GM21390 (cell line): ENCODE measurements around the gene TYMP.
"Not testable (repeated sequence)": the region's sequence is repeated elsewhere in the genome, so short reads cannot be mapped to it uniquely, and the experiment has no call there.

Experiments
- ATAC-seq: cut with Tn5 transposase; IDR thresholded peaks from one replicate; pipeline ENCODE4 v1.9.1; 2021; ENCODE audit not compliant: unreplicated experiment

TYMP gene

DNA sequence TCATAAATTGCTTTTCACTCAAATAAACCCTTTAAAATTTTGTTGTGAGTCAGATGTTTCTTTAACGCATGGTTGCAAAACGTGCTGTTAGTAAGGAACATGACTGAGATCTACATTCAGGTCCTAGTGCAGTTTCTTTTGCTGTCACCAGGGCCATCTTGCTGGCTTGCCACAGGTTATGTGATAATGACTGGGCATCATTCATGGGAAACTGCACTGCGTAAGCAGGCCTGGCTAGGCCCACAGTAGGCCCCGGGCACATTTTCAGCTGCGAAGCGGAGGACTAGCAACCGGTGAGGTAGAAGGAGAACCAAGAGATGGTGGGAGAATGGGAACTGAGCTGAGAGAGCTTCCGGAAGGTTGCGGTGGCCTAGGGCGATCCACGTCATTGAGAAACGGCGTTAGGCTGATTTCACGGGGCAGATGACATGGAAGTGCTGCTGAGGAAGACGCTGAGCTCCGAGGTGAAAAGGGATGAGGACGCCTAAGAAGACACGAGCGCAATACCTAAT is 12.7 kb upstream of the TYMP start:
- no peak for ATAC-seq

DNA sequence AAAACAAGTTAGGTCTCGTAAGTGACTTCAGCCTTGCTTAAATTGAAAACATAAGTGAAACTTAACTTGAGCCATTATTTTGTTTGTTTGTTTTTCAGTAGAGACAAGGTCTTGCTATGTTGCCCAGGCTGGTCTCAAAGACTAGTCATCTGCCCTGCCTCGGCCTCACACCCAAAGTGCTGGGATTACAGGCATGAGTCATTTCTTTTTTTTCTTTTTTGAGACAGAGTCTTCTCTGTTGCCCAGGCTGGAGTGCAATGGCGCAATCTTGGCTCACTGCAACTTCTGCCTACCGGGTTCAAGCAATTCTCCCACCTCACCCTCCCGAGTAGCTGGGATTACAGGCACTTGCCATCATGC is 11.8 kb upstream of the TYMP start:
- not testable (repeated sequence) for ATAC-seq

DNA sequence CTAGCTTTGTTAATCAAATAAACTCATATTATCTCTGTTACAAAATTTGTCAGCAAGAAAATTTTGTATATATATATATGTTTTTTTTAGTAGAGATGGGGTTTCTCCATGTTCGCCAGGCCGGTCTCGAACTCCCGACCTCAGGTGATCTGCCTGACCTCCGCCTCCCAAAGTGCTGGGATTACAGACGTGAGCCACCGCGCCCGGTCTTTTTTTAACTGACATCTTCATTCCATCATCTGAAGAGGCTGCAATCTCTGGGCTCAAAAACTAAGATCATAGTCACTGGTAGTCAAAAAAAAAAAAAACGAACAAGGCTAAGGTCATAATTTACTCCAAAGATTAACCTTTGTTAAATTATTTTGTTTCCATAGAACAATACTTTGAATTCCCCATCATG is 10.6 kb upstream of the TYMP start:
- no peak for ATAC-seq

DNA sequence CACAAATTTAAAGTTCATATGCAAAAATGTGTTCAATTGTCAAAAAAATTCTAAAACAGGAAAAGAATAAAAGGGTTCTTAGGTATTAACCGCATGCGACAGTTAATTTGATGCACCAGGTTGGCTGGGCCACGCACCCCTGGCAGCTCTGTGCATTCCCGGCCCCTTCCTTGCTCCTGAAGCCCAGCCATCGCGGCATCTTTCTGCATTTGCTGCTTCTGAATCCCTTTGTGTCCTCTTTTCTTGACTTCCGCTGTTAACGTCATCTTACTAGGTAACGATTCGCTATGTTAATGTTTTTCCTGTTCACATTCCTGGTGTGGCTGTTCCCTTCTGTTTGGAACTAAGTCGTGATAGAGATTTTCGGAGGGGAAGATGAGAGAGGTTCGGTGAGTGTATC is 8.0 kb upstream of the TYMP start:
- ATAC-seq: no peak

DNA sequence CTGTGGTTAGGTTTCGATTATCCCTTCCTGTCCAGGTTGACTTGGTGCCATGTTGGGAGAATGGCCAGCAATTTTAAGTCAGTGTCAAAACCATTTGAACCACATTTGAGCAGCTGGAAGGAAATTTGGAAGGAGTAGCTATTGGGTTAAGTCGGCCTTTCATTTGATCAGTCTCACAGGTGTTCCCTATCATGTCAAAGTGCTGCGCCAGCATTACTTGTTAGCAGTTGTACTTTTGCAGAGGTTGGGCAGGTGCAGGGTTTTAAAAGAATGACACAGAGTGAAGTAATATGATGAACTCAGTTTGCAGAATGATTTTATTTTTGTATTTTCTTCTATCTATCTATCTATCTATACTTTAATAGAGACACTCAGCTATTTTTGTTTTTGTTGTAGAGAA is 6.4 kb upstream of the TYMP start:
- no peak for ATAC-seq

DNA sequence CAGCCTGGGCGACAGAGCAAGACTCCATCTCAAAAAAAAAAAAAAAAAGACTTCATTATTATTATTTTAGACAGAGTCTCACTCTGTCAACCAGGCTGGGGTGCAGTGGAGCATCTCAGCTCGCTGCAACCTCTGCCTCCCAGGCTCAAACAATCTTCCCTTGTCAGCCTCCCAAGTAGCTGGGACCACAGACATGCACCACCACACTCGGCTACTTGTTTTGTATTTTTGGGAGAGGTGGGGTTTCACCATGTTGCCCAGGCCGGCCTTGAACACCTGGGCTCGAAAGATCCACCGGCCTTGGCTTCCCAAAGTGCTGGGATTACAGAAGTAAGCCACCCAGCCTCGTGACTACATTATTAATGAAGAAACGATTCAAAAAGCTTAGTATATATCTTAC is 5.3 kb upstream of the TYMP start:
- no peak for ATAC-seq

DNA sequence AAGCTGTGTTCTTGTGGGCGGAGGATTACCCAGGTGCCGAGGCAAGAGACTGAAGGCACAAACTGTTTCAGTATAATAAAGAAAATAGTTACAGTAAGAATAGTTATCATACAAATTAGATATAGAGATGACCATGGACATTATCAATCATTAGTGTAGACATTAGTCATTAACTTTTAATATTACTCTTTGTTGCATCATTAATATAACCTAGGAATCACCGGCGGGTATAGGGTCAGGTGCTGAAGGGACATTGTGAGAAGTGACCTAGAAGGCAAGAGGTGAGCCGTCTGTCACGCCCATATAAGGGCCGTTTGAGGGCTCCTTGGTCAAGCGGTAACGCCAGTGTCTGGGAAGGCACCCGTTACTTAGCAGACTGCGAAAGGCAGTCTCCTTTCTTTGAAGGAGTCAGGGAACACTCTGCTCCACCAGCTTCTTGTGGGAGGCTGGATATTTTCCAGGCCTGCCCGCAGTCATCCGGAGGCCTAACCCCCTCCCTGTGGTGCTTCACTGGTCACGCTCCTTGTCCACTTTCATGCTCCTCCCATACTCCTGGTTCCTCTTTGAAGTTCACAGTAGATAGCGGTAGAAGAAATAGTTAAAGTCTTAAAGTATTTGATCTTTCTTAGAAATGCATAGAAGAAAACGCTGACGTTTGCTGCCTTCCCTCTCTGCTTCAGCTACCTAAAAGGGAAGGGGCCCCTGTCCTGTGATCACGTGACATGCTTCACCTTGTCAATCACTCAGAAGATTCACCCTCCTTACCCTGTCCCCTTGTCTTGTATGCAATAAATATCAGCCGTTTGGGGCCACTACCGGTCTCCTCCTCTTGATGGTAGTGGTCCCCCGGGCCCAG is 4.3 kb upstream of the TYMP start:
- not testable (repeated sequence) for ATAC-seq

DNA sequence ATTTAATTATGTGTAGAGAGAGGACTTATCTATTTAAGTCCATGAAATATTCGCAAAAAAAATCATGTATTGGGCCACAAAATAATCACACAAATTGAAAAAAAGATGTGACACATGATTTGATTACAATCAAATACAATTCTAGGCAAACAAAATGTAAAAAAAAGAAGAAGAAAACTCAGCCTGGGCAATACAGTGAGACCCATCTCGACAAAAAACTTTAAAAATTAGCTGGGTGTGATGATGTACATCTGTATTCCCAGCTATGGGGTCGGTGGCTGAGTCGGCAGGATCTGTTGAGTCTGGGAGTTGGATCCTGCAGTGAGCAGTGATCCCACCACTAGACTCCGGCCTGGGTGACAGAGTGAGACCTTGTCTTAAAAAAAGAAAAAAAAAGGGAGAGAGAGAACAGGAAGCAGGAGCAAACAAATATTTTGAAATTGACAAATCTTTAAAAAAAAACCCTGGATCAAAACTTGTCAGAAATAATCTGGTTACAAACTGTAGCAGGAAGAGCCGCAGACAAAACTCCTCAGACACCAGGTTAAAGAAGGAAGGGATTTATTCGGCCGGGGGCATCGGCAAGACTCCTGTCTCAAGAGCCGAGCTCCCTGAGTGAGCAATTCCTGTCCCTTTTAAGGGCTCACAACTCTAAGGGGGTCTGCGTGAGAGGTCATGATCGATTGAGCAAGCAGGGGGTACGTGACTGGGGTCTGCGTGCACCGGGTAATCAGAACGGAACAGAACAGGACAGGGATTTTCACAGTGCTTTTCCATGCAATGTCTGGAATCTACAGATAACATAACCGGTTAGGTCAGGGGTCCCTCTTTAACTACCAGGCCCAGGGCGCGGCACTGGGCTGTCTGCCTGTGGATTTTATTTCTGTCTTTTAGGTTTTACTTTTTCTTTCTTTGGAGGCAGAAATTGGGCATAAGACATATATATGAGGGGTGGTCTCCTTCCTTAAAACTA is 3.3 kb upstream of the TYMP start:
- ATAC-seq: no peak

DNA sequence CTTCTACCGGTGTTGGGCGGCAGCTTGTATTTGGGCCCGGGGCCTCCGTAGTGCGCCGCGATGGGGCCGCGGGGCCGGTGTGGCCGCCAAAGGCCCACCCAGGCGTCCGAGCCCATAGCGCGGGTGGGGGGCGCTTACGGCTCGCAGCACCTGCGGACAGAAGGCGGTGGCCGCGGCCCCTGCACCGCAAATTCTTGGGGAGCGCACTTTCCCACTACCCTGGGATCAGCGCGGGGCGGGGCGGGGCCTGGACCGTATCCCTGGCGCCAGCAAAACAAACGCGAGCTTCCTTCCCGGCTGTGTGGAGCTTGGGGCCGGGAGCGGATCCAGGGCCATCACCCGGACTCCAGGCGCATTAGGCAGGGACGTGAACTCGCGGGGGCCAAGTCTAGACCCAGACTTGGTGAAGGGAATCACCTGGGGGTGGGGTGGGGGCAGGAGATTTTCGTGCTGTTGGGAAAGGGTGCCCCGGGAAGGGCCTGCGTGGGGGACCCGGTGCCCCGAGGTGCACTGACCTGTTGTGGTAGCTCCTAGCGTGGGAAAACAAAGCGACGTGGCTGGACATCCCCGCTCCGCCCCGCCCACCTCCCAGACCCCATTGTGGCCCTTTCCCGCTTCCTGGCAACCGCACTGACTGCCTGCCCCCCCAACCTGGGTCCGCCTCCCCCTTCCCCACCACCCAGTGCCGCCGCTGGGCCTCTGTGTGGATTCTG is 2.3 kb upstream of the TYMP start:
- ATAC-seq: no peak

DNA sequence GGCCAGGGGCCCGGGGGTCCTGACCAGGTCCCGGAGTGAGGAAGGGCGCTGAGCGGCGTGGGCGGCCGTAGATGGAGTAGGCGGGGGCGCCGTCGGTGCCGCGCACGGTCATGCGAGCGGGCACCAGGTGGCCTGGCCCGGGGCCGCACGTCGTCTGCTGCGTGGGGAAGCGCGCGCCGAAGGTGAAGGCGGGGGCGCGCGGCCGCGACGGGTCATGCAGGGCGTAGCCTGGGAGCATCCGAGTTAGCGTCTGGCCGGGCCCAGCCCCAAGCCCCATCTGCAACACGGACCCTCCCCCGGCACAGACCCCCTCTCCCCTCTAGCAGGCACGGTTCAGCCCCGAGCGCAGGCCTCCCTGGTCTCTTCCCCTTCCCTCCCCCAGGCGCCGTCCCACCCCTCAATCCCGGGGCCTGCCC is 1.7 kb upstream of the TYMP start:
- no peak for ATAC-seq

DNA sequence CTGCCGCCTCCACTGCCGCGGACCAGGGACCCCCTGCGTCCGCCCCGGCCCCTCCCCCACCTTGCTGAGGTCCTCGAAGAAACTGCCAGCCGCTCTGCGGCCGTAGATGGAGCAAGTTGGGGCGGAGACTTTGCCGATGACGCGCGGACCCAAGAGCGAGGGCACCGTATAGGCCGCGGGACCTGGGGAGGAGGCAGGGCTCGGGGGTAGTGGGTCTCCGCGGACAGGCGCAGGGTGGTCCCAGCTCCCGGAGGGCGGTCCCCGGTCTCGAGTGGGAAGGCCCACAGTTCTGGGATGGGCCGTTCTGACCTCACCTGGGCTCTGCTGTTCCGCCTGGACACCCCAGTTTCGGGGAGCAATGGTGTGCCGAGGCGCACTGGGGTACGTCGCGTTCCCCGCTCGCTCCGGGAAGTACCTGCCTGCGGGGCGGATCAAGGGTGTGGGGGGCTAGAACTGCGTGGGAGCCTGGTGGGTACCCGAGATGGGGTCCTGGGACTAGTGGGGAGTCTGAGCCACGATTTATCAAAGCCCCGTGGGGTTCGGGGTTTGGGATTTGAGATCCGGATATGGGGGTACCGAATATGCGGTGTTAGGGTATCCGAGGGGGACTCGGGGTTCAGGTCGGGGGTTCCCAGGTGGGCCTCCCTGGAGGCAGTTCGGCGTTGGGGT is 1.2 kb upstream of the TYMP start:
- ATAC-seq: no peak

DNA sequence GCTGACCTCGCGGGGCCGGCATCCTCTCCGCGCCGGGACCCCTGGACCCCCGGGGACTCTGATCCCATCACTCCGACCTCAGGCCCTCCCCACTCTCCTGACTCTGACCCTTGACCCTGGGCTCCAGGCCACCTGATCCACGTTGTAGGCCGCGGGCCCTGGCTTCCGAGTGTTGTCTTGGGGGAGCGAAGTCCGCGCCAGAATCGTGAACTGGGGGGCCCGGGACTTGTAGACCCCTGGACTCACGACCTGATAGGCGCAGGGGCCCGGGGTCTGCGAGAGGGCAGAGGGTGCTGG is 716 bp upstream of the TYMP start:
- ATAC-seq: no peak

DNA sequence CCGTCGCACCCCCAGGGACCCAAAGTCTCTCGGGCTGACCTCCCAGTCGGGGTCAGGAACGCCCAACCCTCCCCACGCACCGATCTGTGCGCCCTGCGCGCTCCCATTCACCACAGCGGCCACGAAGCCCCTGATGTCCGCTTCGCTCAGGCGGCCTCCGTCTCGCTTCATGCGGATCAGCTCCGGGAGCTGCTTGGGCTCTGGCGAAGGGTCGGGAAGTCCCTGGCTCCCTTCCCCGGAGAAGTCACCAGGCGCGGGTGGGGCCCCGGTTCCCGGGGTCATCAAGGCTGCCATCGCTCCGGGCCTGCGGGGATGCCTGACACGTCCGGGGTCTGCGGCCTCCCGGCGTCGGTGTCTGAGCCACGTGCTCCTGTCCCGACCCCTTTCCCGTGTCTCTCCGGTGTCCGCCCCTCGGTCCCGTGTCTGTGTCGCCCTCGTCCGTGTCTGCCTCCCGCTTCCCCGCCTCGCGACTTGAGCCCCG is 356 bp downstream of the TYMP start:
- no peak for ATAC-seq

DNA sequence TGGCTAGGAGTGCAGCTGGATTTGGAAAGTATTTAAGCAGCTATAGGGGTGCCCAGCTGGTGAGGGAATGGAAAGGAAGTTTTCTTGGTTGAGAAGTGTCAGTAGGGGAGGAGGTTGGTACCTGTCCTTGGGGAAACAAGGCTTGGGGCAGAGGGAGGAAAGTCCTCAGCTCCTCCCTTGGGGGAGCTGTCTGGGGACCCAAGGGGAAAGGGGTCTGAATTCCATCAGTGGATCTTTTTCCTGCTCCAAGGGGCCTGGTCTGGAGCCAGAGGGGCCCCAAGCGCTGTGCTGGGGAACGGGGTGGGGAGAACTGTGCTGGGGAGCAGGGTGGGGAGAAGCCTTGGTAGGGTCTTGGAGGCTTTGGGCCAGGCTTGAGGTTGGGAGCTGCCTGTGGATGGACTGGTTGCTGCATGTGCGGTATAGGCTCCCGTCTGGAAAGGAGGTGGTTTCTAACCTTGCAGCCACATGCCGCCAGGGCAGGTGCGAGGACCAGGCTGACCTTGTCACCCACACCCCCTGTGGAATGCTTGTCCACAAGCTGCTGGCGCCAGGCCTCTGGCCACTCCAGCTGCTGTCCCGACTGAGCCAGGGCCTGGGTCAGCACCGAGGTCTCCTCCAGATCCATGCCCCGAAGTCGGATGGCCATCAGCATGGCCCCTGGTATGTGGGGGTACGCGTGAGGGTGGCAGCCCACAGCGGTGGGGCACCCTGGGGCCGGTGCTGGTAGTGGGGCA is 963 bp downstream of the TYMP start:
- ATAC-seq: no peak

DNA sequence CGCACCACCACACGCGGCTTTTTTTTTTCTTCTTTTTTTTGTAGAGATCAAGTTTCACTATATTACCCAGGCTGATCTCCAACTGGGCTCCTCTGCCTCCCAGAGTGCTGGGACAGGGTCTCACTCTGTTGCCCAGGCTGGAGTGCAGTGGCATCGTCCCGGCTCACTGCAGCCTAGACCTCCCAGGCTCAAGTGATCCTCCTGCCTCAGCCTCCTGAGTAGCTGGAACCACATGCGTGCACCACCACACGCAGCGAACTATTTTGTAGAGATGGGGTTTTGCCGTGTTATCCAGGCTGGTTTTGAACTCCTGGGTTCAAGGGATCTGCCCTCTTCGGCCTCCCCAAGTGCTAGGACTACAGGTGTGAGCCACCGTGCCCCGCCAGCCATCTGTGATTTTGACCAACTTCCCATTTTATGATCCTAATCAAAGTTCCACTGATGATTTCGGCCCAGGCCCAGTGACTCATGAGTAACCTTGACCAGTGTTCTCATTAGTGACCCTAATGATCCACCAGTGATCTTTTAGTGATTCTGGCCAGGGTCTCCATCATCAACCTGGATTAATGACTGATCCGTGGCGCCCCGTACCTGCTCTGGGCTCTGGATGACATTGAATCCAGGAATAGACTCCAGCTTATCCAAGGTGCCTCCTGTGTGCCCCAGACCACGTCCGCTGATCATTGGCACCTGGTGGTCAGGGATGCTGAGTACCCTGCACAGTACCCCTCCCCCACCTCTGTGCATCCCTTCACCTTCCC is 1.7 kb downstream of the TYMP start:
- no peak for ATAC-seq

DNA sequence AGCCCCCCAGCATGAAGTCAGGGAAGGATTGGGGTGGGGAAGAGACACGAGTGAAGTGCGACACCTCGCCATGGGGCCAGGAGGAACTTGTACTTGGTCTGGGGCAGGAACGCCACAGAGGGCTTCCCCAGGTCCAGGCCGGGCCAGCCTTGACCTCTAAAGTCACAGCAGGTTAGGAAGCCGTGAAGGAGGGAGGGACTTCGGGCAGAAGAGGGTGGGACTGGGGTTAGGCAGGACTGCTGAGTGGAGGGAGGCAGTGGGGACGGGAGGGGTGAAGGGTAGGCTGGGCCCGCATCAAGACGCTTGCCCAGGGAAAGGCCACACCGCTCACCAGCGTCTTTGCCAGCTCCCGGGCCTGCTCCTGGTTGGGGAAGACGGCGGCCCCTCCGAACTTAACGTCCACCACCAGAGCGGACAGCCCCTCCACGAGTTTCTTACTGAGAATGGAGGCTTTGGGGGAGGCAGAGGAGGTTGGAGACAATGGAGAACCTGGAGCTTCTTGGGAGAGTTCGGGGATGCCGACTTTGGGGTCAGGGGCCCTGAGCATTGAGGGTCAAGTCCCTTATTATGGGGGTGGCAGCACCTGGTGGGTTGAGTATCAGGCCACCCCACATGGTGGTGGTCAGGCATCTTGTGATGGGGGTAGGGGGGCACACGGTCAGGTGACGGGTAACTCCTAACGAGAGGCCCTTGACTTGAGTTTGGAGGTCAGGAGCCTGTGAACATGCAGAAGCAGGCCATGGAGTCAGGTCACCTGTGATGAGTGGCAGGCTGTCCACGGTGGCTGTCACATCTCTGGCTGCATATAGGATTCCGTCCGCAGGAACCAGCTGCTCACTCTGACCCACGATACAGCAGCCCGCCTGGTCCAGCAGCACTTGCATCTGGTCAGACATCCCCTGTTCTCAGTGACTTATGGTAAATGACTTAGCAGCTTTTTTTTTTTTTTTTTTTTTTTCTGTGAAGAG is 2.7 kb downstream of the TYMP start:
- no peak for ATAC-seq

DNA sequence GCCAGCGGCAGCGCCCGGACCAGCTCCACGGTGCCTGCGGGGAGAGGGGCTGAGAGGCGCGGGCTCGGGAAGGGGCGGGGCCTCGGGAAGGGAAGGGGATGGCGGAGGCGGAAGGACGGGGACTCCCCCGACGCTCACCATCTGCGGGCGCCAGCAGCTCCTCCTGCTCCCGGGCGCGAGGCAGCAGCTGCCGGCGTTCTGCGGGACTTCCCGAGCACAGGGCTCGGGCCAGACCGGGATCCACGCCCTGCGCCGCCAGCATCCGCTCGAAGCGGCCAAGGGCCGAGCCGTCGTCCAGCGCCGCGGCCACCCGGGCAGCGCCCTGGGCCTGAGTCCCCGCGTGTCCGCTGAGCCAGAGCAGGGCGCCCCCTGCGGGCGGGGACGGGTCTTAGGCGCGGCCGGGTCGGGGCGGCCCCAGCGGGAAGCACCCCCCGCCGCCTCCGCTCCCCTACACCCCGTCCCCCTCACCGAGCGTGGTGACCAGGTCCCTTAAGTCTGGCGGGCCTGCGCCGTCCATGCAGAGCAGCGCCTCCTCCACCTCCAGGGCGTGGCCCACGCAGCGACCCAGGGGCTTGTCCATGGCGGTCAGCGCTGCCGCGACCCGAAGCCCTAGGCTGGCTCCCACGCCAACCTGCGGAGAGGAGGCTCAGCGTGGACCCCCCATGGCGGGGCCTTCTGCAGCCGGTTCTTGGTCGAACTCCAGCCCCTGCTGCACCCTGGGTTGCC is 3.5 kb downstream of the TYMP start:
- peak; percentile 27 for ATAC-seq

DNA sequence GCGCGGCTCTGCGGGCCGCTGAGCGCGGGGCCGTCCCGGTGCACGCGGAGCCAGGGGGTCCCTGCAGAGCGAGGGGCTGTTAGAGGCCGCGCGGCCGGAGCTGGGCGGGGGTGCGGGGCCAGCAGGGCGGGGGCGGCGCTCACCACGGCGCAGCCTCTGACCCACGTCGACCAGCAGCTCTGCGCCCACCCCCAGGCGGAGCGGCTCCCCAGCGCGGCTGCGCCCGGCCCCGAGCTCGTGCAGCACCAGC is 4.0 kb downstream of the TYMP start:
- ATAC-seq: peak; percentile 16
